Mononuclear cell (primary cell): ENCODE data around the gene JUP. TPM values are rescaled to one million over a fixed set of nuclear protein-coding genes. Genes with fewer than 3 reads are reported as not detected.

ENCODE experiments used
- H3K27me3 ChIP-seq: 2 replicates; pipeline ENCODE4 v1.6.0; 2011; ENCODE audit warnings: low read length, control low read depth; ENCODE audit not compliant: insufficient read depth
- H3K4me1 ChIP-seq: 2 replicates; pipeline ENCODE4 v1.5.1; 2011; ENCODE audit warnings: mild to moderate bottlenecking, low read length, control low read depth; ENCODE audit not compliant: insufficient read depth
- H3K4me3 ChIP-seq: 2 replicates; pipeline ENCODE4 v1.5.1; 2011; ENCODE audit warnings: mild to moderate bottlenecking, low read length, moderate library complexity
- H3K9me3 ChIP-seq: 2 replicates; pipeline ENCODE4 v1.5.1; 2011; ENCODE audit warnings: low read depth, mild to moderate bottlenecking, control low read depth, low read length
- total RNA-seq: library from RNA; depleted of rRNA; stranded (reverse); fragments of >200 nt; gene quantifications from one replicate; pipeline ENCODE4 v1.2.3, GENCODE V29; 2012

JUP gene
- total RNA-seq, 1 donor = 40.5 TPM

DNA sequence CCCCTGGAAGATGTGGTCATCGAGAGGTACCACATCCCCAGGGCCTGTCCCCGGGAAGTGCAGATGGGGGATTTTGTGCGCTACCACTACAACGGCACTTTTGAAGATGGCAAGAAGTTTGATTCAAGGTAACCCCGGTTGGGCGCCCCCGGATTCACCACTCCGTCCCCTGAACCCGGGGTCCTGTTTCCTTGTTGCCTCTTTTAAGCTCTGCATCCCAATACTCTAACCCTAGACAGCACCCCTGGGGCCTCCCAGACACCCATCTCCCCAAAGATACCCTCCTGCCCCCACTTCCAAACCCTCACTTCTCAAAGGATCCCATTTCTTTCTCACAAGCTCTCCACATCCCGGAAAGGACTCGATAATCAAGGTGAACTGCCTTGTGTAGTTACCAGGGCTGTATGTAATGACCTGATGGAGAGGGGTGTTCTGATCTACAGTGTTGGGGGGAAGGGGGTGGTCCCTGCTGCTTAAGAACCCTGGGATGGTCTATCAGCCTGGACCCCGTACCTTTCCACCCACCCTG is 26.7 kb upstream of the JUP start:
- Histone ChIP-seq H3K27me3 (peaks cover 6% of the 10 kb centered on the region), H3K4me1 (peaks cover 22% of the 10 kb centered on the region), H3K4me3 (no peak overlapping the region), H3K9me3 (no peaks in the 10 kb centered on the region)

DNA sequence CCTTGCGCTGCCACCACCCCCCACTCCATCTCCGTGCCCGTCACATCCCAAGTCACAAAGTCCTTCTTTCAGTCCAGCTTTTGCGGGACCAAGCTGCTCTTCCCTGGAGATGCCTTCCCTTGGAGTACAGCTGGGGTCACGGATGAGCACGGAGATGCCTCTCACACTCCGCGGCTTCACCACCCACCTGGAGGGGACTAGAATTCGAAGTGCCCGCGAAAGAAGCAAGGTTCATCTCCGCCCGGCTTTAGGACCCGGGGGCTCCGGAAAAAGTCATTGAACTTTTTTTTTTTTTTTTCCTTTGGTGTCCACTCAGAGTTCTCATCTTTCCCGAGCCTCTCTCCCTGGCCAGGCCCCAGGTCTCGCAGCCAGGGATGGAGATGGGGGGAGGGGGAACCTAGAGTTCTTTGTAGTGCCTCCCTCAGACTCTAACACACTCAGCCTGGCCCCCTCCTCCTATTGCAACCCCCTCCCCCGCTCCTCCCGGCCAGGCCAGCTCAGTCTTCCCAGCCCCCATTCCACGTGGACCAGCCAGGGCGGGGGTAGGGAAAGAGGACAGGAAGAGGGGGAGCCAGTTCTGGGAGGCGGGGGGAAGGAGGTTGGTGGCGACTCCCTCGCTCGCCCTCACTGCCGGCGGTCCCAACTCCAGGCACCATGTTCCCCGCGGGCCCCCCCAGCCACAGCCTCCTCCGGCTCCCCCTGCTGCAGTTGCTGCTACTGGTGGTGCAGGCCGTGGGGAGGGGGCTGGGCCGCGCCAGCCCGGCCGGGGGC is 26.1 kb upstream of the JUP start, which contains the start of gene FKBP10:
Gene FKBP10 (plus strand): TSS at position 624 of the 771 bp plus-strand sequence. CDS start 31 bp downstream, at position 655.
- no peaks in the 10 kb centered on the region for H3K9me3 ChIP-seq
- H3K4me1 ChIP-seq = peaks cover 22% of the 10 kb centered on the region
- peaks cover 6% of the 10 kb centered on the region for H3K27me3 ChIP-seq
- H3K4me3 ChIP-seq = peak within 1 kb of the TSS; percentile 53

DNA sequence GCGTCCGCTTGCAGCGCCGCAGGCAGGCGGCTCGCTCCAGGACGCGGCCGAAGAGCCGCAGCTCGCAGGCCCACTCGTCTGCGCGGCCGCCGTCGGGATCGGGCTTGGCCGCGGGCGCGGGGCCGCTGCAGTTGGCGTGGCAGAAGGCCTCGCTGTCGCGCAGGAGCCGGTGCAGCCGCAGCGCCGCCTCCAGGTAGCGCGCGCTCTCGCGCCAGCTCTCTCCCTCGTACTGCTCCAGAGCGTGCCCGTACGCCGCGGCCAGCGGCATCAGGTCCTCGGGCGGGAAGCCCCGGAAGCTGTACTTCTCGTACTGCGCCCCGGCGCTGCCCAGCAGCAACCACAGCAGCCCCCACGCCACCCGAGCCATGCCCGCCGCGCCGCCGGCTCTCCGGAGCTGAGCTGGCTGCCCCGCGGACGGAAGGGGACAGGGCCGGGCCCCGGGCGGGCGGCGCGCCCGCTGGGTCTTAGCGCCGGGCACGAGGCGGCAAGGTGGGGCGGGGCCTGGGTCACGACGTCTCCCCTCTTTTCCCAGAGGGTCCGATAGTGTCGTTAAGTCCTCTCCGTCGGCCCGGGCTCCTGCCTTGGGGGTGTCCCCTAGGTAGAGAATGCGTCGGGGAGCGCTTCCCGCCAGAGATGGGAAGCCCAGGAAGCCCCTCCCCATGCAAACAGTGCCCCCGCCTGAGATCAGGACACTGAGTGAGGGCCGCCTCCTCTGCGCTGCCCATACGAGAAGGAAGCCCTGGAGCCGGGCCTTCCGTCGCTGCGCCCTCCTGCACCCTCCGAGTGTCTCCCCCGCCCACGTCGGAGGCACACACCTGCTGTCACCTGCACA is 25.3 kb upstream of the JUP start, which contains the start of gene P3H4:
Gene P3H4 (minus strand): TSS at position 401 of the 832 bp plus-strand sequence. CDS start 34 bp downstream, at position 367.
- Histone ChIP-seq H3K9me3 (no peaks in the 10 kb centered on the region), H3K4me1 (peaks cover 22% of the 10 kb centered on the region), H3K4me3 (peak within 1 kb of the TSS; percentile 53), H3K27me3 (peaks cover 6% of the 10 kb centered on the region)

DNA sequence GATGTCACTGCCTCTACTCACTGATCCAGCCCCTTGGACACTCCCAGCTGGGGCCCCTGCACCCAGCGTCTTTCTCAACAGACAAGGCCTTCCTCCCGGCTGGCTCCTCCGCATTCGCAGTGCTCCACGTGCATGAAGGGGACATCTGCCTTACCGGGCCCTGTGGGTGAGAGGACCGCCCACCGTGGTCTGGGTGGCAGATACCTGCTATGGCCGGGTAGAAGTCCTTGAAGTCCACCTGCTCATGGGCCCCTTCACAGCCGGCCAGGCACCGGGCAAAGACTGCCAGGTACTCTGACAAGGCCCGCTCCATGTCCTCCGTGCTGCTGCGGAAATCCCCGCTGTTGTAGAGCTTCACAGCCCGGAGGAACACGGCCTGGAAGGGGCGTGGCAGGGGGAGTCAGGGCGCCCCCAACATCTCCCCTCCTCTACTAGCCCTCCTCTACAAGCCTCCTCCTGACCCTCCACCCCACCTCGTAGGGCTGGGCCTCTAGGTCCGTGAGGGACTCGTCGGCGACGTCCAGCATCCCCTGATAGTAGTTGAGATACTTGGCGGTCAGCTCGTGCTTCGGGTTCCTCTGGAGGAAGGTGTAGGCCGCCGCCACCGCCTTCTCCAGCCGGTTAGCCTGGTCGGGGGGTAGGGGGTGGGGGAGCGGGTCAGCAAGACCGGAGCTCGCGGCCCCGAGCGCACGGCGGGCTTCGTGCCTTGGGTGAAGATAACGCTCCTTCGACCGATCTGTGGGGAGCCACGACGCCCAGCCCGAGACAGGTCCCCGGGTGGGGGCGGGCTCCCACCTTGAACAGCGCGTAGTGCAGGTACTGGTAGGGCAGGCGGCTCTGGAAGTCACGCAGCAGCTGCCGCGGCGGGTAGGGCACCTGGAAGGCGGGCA is 24.4 kb upstream of the JUP start:
- Histone ChIP-seq H3K27me3 (peaks cover 6% of the 10 kb centered on the region), H3K9me3 (no peaks in the 10 kb centered on the region), H3K4me3 (peak overlapping the region; percentile 53), H3K4me1 (peaks cover 22% of the 10 kb centered on the region)

DNA sequence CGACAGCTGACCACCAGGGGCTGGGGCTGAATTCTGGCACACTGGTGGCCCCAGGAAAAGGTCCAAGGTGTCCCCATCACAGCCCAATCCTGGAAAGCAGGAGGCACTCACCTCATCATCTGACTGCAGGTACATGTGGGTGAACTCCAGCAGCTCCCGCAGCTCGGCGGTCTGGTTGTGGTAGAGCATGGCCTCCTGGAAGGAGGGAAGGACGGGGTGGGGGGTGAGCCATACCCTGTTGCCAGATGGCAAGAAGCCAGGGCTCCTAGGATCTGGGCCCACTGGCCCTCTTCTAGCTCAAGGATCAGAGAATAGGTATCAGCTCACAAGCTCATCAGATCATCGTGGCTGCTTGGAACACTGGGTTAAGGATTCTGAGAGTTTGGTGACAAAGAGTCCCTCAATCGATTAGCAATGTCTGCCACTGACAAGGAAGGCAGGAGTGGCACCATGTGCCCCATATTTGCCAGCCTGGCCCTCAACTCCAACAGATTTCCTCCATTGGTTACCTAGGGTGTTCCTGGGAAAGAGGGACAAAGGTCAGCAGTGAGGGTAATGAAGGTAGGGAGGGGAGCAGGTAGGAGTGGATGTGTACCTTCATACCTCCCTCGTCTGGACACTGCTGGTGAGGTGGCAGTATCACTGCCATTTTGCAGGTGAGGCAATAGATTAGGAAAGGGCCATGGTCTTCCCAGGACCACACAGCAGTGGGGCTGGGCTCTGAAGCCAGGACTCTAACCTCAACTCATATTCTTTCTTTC is 20.4 kb upstream of the JUP start:
- no peaks in the 10 kb centered on the region for H3K27me3 ChIP-seq
- H3K4me3 ChIP-seq = no peak overlapping the region
- peaks cover 17% of the 10 kb centered on the region for H3K4me1 ChIP-seq
- H3K9me3 ChIP-seq = no peaks in the 10 kb centered on the region

DNA sequence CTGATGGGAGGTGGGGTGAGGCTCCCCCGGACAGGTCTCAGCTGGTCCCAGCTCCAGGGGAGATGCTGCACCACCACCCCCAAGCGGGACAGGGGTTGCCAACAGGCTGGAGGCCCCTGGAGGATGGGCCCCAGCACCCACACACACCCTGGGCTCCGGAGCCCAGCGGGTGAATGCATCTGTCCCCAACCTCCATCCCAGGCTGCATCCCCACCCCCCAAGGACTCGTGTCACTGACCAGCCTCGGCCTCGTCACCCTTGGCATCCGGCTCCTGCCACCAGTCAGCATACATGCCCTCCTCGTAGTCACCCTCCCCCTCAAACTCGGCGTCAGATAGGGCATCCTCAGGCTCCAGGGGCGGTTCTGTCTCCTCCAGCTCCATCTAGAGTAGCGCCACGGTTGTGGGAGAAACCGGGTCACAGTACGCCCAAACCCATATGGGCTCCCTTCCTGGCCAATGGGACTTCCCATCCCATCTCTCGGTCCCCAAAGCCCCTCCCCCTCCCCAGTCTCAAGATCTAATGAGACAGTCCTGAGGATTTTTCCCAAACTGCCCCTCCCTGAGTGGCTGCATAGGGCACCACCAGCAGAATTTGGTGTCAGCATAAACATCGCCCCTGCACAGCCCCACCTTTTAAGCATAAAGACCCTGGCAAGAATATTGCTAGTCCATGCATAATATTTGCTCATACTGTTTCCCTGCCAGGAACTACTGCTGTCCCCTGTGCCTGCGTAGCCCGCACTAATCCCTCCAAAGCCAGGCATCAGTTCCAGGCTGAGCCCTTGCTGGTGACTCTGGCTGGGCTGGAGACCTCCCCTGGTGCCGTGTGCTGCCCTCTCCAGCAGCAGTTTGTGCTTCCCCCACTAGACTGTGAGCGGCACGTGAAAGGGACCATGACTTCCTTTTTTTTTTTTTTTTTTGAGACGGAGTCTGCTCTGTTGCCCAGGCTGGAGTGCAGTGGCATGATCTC is 16.8 kb upstream of the JUP start:
- H3K9me3 ChIP-seq = no peaks in the 10 kb centered on the region
- H3K4me1 ChIP-seq = peaks cover 4% of the 10 kb centered on the region
- no peak overlapping the region for H3K4me3 ChIP-seq
- no peaks in the 10 kb centered on the region for H3K27me3 ChIP-seq

DNA sequence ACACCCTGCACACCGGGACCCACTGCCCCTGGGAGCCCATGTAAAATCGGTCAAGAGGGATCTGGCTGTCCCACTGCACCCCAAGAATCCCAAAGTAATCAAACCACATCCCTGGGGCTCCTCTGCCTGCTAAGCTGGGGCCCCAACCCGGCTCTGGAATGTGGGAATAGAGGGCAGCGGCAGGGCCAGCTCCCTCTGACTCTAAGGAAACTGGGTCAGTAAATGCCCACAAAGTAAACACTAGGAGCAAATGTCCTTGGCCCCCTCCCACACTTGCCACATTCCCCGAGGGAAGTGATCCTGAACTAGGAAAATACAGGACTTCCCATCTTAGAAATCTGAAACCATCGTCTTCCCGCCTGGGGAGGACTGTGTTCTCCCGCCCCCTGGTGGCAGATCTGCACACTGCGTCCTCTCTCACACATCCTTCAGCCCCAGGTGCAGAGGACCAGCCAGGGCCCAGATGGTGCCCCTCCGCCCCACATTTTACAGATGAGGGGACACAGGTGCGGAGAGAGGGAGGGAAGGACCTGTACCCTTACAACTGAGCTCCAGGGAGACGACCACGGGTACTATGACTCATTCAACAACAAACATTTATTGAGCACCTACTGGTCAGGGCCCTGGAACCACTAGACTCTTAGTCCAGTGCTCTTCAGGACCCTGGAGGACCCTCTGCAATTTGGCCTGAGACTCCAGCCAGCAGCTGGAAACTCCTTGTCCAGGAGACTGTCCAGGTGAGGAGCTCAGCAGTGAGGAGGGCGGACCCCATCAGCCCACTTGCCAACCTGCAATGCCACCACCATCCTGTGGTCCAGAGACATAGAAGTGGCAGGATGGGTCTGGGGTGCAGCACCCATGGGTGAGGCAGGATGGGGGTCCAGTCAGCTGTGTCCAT is 15.1 kb upstream of the JUP start:
- H3K9me3 ChIP-seq = no peaks in the 10 kb centered on the region
- no peak overlapping the region for H3K4me3 ChIP-seq
- H3K4me1 ChIP-seq = peaks cover 4% of the 10 kb centered on the region

DNA sequence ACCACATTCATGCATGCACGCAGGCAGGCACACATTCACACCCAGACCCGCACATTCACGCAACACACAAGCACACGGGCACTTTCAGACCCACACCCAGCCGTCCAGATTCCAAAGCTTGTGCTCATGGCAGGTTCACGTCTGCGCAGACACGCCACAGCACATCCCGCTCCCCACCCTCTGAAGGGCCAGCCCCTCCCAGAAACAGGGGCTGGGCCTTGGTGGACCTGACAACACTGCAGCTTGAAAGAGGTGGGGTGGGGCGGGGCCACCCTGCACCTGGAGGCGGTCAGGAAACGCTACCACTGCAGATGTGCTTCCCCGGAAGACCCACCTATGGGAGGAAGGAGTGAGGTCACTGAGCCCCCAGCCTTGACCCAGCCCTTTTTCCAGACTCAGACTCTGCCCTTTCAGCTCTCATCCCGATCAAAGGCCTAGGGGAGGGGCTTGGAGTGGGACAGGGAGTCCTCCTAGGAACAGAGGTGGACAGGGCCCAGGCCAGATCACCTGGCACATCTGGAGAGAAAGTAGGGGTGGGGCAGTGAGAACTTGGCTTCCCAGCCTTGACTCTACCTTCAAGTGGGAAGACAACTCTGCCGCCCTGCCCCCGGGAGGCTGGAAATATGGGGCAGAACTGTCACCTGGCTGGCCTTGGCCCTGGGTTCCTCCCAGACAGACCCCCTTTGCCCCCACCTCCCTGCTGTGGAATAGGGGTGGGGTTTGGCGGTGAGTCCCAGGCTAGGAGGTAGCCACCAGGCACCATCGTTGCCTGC is 14.3 kb upstream of the JUP start:
- Histone ChIP-seq H3K4me1 (peaks cover 4% of the 10 kb centered on the region), H3K4me3 (no peak overlapping the region), H3K9me3 (no peaks in the 10 kb centered on the region), H3K27me3 (no peaks in the 10 kb centered on the region)

More for the DNA sequence above, 15.1 kb upstream of the JUP start:
- no peaks in the 10 kb centered on the region for H3K27me3 ChIP-seq

DNA sequence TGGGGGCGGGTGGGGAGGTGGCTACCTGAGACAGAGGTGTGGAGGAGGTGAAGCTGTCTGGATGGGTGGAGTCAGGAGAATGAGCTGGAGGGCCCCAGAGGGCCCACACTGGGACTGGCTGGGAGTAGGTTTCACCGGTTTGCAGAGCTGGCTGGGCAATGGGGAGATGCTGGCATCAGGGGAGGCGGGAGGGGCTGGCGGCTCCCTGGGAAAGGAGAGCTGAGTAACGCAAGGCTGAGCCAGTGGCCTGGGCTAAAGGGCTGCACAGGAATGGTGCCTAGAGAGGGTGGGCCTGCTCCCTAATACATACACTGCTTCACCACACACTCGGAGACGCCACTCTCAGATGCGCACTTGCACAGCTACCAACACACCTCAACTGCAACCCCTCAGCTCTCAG is 12.9 kb upstream of the JUP start:
- Histone ChIP-seq H3K27me3 (no peaks in the 10 kb centered on the region), H3K4me1 (peaks cover 4% of the 10 kb centered on the region), H3K9me3 (no peaks in the 10 kb centered on the region), H3K4me3 (no peak overlapping the region)

DNA sequence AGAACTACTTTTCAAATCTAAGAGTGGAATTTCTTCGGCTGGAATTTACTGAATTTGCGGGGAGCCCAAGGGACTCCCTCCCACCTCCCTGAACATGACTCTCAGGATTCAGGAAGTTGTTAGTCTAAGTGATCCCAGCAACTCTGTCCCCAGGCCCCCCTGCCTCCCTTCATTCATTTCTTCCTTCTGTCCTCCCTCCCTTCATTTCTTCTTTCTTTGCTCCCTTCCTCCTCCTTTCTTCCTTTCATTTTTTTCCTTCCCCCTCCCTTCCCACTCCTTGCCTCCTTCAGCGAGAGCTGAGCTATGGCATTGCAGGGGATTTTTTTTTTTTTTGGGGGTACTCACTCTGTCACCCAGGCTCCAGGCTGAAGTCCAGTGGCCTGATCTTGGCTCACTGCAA is 10.9 kb upstream of the JUP start:
- H3K4me1 ChIP-seq = no peaks in the 10 kb centered on the region
- no peak overlapping the region for H3K4me3 ChIP-seq
- no peaks in the 10 kb centered on the region for H3K27me3 ChIP-seq
- no peaks in the 10 kb centered on the region for H3K9me3 ChIP-seq

DNA sequence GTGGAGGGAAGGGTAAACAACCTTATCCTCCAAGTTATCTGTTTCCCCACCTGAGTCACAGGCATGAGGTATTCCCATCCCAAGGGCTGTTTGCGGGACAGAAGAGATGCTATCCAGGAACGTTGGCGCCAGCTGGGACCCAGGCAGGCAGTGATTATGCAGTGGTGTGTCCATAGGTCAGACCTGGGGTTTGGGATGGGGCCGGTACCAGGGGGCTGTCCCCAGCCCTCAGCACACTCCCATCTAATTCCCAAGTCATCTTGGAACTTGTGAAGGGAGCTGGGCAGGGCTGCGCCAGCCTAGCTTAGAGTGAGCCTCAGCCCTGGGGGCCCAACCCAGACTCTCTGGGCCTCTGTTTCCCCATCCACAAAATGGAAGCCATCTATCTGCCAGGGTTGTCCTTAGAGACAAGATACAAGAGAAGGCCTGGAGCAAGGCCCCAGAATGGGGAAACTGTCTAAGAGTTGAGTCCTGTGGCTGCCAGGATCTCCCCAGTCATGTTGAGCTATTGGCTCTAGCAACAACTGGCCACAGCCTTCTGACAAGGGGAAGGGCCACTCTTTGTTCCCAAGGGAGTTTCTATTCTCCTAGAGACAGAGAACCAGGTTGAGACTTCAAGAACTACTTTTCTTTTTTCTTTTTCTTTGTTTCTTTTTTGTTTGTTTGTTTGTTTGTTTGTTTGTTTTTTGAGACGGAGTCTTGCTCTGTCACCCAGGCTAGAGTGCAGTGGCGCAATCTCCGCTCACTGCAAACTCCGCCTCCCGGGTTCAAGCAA is 9.8 kb upstream of the JUP start:
- Histone ChIP-seq H3K4me1 (no peaks in the 10 kb centered on the region), H3K4me3 (no peak overlapping the region), H3K9me3 (no peaks in the 10 kb centered on the region), H3K27me3 (no peaks in the 10 kb centered on the region)
